Activated T-helper 17 cell treated with anti-CD3 and anti-CD28 coated beads, Interleukin-2, amount 50 U/mL, for 72 hours (primary cell): ENCODE results near the gene HMX1. TPM values are rescaled to one million over a fixed set of nuclear protein-coding genes. Genes with fewer than 3 reads are reported as not detected.

Source experiments
- ATAC-seq: fragments of 150-1000 bp; cut with Tn5 transposase; replicated peaks from 2 replicates; pipeline ENCODE4 v1.10.0; 2021; ENCODE audit warnings: mild to moderate bottlenecking, moderate library complexity
- H3K27ac Mint-ChIP-seq: one replicate; pipeline ENCODE4 v1.8.0; 2022; ENCODE audit warnings: mixed read lengths
- H3K27me3 Mint-ChIP-seq: one replicate; pipeline ENCODE4 v1.8.0; 2022; ENCODE audit warnings: mixed read lengths
- H3K36me3 Mint-ChIP-seq: one replicate; pipeline ENCODE4 v1.8.0; 2022; ENCODE audit warnings: low read depth, mild to moderate bottlenecking, mixed read lengths
- H3K4me1 Mint-ChIP-seq: one replicate; pipeline ENCODE4 v1.8.0; 2022; ENCODE audit warnings: mixed read lengths
- H3K4me3 Mint-ChIP-seq: one replicate; pipeline ENCODE4 v1.8.0; 2022; ENCODE audit warnings: mild to moderate bottlenecking, mixed read lengths
- H3K9me3 Mint-ChIP-seq: one replicate; pipeline ENCODE4 v1.8.0; 2022; ENCODE audit warnings: mixed read lengths
- total RNA-seq, 2 donors: library from RNA; stranded (reverse); gene quantifications; one replicate each; pipeline ENCODE4 v1.2.3, GENCODE V29; 2022

HMX1 gene
- total RNA-seq, 2 donors from 2014 or later, result not detected

DNA sequence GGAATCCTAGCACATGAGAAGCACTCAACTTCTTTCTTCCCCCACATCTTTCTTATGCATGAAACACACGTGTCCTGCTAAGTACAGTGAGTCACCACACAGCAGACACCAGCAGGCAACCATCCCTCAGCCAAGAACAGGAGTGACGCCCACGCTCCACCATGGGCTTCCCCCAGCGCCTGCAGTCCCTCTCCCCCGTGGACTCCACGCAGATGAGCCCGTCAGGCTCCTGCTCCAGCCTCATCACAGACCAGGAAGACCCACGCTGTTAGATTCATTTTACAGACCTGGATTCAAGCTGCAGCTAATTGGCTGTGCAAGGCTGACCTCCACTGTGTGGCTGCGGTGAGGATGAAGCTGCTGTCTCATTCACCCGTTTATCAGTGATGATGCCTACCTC is 16.7 kb downstream of the HMX1 start:
- H3K9me3 Mint-ChIP-seq, result no peaks in the 10 kb centered on the region
- no peak overlapping the region for H3K27ac Mint-ChIP-seq
- H3K27me3 Mint-ChIP-seq, result peaks cover 39% of the 10 kb centered on the region
- H3K4me3 Mint-ChIP-seq, result no peak overlapping the region
- H3K4me1 Mint-ChIP-seq, result no peaks in the 10 kb centered on the region
- ATAC-seq, result no peak
- no peaks in the 10 kb centered on the region for H3K36me3 Mint-ChIP-seq

- H3K4me1 Mint-ChIP-seq, result no peaks in the 10 kb centered on the region
- H3K27ac Mint-ChIP-seq, result no peak overlapping the region
- ATAC-seq, result no peak
- H3K36me3 Mint-ChIP-seq, result no peaks in the 10 kb centered on the region
- H3K9me3 Mint-ChIP-seq, result no peaks in the 10 kb centered on the region
- H3K4me3 Mint-ChIP-seq, result no peak overlapping the region
- peaks cover 35% of the 10 kb centered on the region for H3K27me3 Mint-ChIP-seq
Observed at GRCh38 chr4:8854016-8854415, 17.6 kb downstream of the HMX1 start.

DNA sequence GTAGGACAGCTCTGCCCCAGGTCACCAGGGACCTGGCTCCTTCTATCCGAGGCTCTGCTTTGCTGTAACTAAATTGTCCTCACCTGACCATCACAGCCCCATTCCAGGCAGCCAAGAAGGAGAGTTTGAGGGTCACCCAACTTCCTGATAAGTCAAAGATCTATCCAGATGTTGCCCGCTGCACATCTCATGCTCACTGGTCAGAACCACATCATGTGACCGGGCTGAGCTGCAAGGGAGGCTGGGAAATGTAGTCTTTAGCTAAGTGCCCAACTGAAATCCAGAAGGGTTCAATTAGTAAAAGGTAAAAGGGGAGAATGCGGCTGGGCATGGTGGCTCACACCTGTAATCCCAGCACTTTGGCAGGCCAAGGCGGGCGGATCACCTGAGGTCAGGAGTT is 18.4 kb downstream of the HMX1 start:
- Mint-ChIP-seq H3K4me3 (no peak overlapping the region), H3K4me1 (no peaks in the 10 kb centered on the region), H3K36me3 (no peaks in the 10 kb centered on the region), H3K9me3 (no peaks in the 10 kb centered on the region), H3K27ac (no peak overlapping the region), H3K27me3 (peaks cover 35% of the 10 kb centered on the region)
- no peak for ATAC-seq

- Mint-ChIP-seq H3K36me3 (no peaks in the 10 kb centered on the region), H3K27ac (no peak overlapping the region), H3K4me1 (no peaks in the 10 kb centered on the region), H3K9me3 (no peaks in the 10 kb centered on the region), H3K27me3 (peaks cover 32% of the 10 kb centered on the region), H3K4me3 (no peak overlapping the region)
- ATAC-seq, result no peak
Observed at GRCh38 chr4:8852118-8852704, 19.4 kb downstream of the HMX1 start.

DNA sequence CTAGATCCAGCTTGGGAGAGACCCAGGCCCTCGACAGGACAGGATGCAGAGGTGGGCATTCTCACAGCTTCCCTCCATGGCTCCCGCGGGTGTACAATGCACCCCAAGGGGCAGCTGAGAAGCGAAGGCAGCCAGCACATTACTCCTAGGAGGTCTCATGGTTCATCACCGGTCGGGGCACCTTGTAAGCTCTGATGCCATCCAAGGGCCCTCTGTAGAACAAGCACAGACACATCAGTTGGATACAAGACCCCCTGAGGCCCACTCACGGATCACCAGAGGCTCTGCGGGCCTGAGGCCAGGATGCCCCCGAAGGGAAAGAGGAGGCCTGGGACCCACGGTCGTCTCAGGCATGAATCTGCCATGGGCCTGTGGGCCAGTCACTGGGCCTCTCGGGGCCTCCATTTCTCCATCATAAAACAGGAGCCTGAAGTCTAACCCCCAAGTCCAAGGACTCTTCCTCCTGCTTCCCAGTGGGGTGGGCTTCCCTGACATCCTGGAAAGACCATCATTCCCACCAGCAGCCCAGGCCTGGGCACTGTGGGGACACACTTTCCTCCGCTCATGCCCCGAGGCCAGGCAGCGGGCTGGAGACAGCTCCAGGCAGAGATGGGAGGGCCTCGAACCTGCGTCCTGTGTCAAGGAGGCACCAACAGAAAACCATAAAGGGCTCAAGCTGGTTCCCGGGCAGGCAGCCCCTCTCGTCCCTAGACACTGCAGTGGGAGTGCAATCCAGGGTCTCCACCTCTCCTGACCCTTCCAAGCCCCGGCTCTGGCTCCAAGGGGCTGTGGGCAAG is 20.1 kb downstream of the HMX1 start:
- H3K4me1 Mint-ChIP-seq, result no peaks in the 10 kb centered on the region
- no peak overlapping the region for H3K27ac Mint-ChIP-seq
- H3K9me3 Mint-ChIP-seq, result no peaks in the 10 kb centered on the region
- H3K36me3 Mint-ChIP-seq, result no peaks in the 10 kb centered on the region
- no peak for ATAC-seq
- H3K4me3 Mint-ChIP-seq, result no peak overlapping the region
- peaks cover 33% of the 10 kb centered on the region for H3K27me3 Mint-ChIP-seq

- H3K36me3 Mint-ChIP-seq, result no peaks in the 10 kb centered on the region
- no peak overlapping the region for H3K4me3 Mint-ChIP-seq
- no peaks in the 10 kb centered on the region for H3K4me1 Mint-ChIP-seq
- no peak overlapping the region for H3K27ac Mint-ChIP-seq
- peaks cover 26% of the 10 kb centered on the region for H3K27me3 Mint-ChIP-seq
- no peaks in the 10 kb centered on the region for H3K9me3 Mint-ChIP-seq
- ATAC-seq, result no peak
Observed at GRCh38 chr4:8850830-8851188, 20.8 kb downstream of the HMX1 start.

DNA sequence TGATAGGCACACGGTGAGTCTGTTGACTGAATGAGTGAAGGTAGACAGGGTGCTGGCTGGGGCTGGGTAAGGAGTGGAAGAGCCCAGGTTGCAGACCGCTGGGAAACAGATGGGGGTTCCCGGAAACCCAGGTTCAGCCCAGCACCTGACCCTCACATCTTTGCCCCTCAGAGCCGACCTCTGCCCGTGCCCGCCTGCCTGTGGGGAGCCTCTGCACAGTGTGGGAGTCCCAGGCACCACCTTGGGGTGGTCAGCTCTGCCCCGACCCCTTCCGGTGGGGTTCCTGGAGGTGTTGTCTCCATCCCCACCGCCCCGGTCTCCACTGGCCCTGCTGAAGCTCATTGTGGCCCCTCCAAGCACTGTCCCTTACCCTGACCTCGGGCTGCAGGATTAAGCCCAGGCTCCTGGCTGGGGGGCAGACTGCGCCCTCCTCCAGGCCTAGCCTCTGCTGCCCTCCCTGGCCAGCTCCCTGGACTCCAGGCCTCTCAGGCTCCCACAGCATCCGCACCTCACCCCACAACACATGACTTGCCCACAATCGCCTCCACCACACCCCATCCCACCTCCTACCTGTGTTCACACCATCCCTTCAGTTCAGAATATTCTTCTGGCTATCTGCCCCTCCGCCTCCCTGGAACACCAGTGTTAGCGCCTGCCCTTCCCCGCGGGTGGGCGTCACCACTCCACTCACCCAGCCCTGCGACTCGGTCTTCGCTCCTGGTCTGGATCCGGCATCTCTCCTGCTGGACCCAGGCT is 21.4 kb downstream of the HMX1 start:
- ATAC-seq, result no peak
- Mint-ChIP-seq H3K27ac (no peak overlapping the region), H3K4me3 (no peak overlapping the region), H3K36me3 (no peaks in the 10 kb centered on the region), H3K27me3 (peaks cover 21% of the 10 kb centered on the region), H3K9me3 (no peaks in the 10 kb centered on the region), H3K4me1 (no peaks in the 10 kb centered on the region)

GRCh38 chr4:8849266-8850073 is 22.2 kb downstream of the HMX1 start:
- Mint-ChIP-seq H3K4me1 (no peaks in the 10 kb centered on the region), H3K36me3 (no peaks in the 10 kb centered on the region)

DNA sequence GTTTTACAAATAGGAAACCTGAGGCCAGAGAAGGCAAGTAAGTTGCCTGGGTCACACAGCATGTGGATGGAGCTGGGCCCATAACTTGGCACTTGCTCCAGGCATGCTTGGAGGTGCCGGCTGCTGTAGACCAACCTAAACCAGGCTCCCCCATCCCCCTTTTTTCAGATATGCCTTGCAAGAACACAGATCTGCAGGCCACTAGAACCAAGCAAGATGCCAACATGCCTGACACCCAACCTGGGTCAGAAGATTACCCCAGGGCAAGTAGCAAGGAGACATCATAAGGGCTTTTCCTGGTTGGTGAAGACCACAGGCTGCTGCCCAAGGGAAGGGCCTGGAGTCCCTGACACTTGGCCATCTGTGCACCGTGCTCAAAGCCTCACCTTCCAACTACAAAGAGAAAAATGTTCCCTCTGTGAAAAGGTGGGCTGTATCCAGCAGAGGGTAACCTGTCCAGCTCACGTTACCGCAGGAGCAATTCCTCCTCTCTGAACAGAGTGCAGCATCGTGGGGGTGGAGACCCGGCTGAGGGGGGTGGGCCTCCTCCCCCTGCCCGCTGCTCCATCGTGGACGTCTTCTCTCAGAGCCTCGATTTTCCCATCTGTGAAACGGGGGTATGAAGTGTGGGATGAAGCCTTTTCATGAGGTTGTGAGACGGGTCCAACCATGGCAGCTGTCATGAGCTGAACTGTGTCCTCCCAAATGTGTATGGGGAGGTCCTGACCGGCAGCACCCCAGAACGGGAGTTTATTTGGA is 23.0 kb downstream of the HMX1 start:
- H3K9me3 Mint-ChIP-seq, result no peaks in the 10 kb centered on the region
- no peak overlapping the region for H3K4me3 Mint-ChIP-seq
- no peak for ATAC-seq
- no peak overlapping the region for H3K27ac Mint-ChIP-seq
- peaks cover 14% of the 10 kb centered on the region for H3K27me3 Mint-ChIP-seq
- H3K4me1 Mint-ChIP-seq, result no peaks in the 10 kb centered on the region
- no peaks in the 10 kb centered on the region for H3K36me3 Mint-ChIP-seq

More at GRCh38 chr4:8849266-8850073, 22.2 kb downstream of the HMX1 start:
- no peak overlapping the region for H3K4me3 Mint-ChIP-seq
- H3K27ac Mint-ChIP-seq, result no peak overlapping the region
- no peaks in the 10 kb centered on the region for H3K9me3 Mint-ChIP-seq
- H3K27me3 Mint-ChIP-seq, result peaks cover 13% of the 10 kb centered on the region
- no peak for ATAC-seq

GRCh38 chr4:8847764-8848163 is 23.9 kb downstream of the HMX1 start:
- H3K27ac Mint-ChIP-seq, result no peak overlapping the region
- no peaks in the 10 kb centered on the region for H3K36me3 Mint-ChIP-seq
- no peak for ATAC-seq
- no peaks in the 10 kb centered on the region for H3K9me3 Mint-ChIP-seq
- H3K27me3 Mint-ChIP-seq, result peaks cover 10% of the 10 kb centered on the region
- no peaks in the 10 kb centered on the region for H3K4me1 Mint-ChIP-seq
- H3K4me3 Mint-ChIP-seq, result no peak overlapping the region

DNA sequence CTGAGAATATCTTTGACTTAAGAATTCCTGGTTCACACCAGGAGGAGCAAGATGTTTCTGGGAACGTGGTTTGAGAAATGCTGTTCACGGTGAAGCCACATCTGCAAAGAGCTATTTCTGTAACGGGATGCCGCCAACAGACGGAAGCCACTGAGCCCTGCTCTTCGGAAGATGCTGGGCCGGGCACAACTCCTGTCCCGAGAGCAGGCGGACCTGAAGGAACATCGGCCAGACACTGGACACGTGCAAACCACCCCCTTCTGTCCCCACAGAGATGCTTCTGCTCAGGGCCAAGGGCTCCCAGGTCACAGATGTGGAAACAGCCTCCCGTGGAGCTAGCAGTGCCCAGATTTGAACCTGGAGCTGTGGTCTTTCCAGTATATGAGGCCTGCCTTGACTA is 24.3 kb downstream of the HMX1 start:
- no peak overlapping the region for H3K27ac Mint-ChIP-seq
- ATAC-seq, result no peak
- peaks cover 8% of the 10 kb centered on the region for H3K27me3 Mint-ChIP-seq

DNA sequence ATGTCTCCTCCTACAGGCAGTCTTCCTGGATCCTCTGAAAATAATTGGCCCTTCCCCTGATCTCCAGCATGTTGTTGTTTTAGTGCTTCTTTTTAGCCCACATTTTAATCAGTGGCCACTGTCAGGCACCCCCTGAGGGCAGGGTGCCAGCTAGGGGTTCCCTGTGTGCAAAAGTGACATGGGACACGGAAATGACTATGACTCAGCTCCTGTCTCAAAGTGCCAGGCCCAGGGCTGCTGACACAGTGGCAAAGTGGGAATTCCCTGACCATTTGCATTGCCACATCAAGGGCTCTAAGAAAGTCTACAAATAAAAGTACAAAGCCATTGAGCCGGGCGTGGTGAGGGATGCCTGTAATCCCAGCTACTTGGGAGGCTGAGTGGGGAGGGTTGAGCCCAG is 24.8 kb downstream of the HMX1 start:
- Mint-ChIP-seq H3K9me3 (no peaks in the 10 kb centered on the region), H3K27ac (no peak overlapping the region), H3K27me3 (peaks cover 8% of the 10 kb centered on the region), H3K4me3 (no peak overlapping the region), H3K36me3 (no peaks in the 10 kb centered on the region), H3K4me1 (no peaks in the 10 kb centered on the region)
- ATAC-seq, result no peak

More for the DNA sequence above, 24.3 kb downstream of the HMX1 start:
- Mint-ChIP-seq H3K4me3 (no peak overlapping the region), H3K36me3 (no peaks in the 10 kb centered on the region), H3K9me3 (no peaks in the 10 kb centered on the region), H3K4me1 (no peaks in the 10 kb centered on the region)

DNA sequence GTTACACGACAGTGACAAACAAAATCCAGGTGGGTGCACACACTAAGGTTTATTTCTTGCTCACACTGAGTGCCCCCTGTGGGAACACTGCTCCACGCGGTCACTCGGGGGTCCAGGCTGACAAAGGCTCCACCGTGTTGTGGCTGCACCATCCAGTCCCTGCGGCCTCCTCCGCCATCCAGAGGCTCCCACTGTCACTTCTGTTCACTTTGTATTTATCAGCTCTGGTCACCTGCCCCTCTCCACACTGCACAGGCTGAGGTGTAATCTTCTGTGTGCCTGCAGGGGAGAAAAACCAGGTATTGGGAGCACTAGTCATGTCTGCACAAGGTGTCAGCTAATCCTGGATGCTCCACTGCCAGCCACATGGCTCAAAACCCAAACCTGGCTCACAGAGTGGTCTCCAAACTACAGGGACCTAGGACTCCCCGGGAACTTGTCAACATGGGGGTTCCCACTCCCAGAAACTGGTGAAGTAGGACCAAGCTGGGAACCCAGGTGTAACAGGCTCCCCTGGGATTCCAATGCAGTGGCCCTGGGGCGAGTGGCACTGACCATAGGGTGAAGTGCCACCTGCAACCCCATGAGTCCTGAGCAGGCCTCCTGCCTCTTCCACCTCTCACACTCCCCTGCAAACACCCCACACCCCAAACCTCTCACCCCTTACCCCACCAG is 25.5 kb downstream of the HMX1 start:
- Mint-ChIP-seq H3K27ac (no peak overlapping the region), H3K4me3 (no peak overlapping the region), H3K36me3 (no peaks in the 10 kb centered on the region), H3K4me1 (no peaks in the 10 kb centered on the region), H3K27me3 (peaks cover 8% of the 10 kb centered on the region), H3K9me3 (no peaks in the 10 kb centered on the region)
- no peak for ATAC-seq
